GM10266 (cell line): ENCODE results near the gene GM2A.

Experiments used
- DNase-seq: peaks from one replicate; pipeline ENCODE4 v3.0.0; 2012; ENCODE audit errors: extremely low spot score
- TF ChIP-seq, protein P1 (sequence below): IDR thresholded peaks from 2 replicates; pipeline ENCODE4 v1.5.1; 2012; ENCODE audit warnings: mild to moderate bottlenecking, low read depth; ENCODE audit not compliant: control insufficient read depth, insufficient read depth; ENCODE audit errors: missing control alignments

The GM2A gene

DNA sequence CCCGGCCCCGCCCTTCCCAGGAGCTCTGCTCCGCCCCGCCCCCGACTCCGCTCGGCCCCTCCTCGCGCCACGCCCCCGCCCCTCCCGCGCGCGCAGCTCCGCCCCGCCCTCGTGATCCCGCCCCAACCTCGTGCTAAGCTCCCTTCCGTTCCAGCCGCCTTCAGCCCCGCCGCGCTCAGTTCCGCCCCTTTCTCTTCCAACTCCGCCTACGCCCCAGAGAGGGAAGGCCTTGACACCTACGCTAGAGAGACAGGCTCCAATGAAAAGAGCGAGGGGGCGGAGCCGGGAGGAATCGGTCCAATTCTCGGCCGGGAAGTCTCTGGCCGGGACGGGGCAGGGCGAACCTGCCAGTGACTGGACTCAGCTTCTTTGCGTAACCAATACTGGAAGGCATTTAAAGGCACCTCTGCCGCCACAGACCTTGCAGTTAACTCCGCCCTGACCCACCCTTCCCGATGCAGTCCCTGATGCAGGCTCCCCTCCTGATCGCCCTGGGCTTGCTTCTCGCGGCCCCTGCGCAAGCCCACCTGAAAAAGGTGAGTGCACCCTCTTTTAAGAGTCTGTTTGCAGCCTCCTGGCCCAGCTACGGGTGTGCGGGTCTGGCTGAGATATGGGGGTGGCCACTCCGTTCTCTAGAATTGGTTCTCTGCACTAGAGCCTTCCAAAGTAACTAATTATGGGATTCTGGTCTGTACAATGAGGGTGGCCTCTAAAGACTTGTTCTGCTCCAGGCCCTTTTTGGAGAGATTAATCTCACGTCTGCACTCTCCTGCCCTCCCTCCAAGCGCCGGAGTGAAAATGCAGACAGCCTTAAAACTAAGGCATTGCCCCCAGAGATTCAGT is at the start of gene GM2A:
Gene GM2A, plus strand, starts transcription at position 424 of the 843 bp plus-strand sequence. Its CDS starts 32 bp downstream, at position 456.
- TF ChIP-seq, protein P1, sequence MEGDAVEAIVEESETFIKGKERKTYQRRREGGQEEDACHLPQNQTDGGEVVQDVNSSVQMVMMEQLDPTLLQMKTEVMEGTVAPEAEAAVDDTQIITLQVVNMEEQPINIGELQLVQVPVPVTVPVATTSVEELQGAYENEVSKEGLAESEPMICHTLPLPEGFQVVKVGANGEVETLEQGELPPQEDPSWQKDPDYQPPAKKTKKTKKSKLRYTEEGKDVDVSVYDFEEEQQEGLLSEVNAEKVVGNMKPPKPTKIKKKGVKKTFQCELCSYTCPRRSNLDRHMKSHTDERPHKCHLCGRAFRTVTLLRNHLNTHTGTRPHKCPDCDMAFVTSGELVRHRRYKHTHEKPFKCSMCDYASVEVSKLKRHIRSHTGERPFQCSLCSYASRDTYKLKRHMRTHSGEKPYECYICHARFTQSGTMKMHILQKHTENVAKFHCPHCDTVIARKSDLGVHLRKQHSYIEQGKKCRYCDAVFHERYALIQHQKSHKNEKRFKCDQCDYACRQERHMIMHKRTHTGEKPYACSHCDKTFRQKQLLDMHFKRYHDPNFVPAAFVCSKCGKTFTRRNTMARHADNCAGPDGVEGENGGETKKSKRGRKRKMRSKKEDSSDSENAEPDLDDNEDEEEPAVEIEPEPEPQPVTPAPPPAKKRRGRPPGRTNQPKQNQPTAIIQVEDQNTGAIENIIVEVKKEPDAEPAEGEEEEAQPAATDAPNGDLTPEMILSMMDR, result no peak

DNA sequence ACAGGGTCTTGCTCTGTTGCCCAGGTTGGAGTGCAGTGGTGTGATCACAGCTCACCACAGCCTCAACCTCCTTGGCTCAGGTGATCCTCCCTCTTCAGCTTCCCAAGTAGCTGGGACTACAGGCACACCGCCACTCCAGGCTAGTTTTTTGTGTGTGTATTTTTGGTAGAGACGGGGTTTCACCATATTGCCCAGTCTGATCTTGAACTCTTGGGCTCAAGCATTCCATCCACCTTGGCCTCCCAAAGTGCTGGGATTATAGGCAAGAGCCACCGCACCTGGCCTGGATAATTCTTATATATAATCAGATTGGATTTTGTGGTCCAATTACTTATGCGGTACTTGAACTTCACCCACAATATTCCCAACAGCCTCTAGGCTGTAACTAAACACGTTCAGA is 48.9 kb upstream of the GM2A start:
- TF ChIP-seq, protein P1, result no peak
- no peak for DNase-seq

More for the DNA sequence above, at the start of gene GM2A:
- peak; percentile 93 for DNase-seq

DNA sequence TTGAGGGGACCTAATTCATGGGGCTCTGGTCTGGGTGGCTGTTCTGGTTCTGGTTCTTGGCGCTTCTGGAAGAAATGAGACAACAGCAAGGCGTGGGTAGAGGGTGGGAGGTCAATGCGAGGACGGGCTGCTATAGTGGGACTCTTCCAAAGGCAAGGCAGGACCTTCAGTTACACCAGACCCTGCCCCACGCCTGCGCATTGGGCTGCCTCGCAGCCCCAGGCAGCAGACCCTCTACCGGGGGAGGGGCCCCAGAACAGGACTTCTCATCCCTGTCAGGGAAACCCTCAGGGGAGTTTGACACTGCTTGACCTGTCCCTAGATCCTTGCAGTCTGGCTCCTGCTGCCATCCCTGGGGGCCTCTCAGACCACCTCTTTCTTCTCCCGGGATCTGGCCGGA is 47.6 kb upstream of the GM2A start:
- DNase-seq, result no peak
- TF ChIP-seq, protein P1, result no peak

DNA sequence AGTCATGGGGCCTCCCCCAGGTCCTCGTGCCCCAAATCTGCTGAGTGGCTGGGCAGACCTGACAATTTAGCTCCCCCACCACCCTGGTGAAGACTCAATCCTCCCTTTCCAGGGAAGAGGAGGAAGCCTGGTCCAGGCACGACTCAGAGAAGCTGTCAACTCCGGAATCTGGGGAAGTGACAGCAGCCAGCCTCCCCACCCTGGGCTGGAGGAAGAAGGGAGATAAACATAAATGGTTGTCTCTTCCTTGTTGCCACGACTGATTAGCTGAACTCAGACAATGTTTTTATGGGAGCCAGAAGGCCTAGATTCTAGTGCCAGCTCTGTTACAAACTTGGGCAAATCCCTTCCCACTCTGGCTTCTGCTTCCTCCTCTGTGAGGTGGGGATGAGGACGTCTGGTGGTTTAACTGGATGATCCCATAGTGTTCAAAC is 44.5 kb upstream of the GM2A start:
- TF ChIP-seq, protein P1, result no peak
- DNase-seq, result no peak

DNA sequence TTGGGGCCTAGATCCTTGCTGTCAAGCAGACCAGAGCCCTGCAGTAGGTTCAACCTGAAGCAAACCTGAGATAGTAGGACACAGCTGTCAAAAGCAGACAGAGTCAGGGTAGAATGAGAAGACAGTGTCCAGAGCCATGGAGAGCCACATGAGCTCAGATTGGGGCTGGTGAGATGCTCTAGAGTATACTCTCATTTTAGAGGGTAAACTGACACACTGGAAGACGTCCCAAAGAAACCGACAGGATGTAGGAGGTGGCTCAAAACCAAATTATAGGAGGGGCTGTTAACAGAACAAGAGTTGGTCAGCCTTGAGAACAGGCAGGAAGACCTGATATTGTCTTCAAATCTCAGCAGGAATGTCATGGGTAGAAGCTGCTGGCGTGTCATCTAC is 40.6 kb upstream of the GM2A start:
- DNase-seq, result no peak
- TF ChIP-seq, protein P1, result no peak

DNA sequence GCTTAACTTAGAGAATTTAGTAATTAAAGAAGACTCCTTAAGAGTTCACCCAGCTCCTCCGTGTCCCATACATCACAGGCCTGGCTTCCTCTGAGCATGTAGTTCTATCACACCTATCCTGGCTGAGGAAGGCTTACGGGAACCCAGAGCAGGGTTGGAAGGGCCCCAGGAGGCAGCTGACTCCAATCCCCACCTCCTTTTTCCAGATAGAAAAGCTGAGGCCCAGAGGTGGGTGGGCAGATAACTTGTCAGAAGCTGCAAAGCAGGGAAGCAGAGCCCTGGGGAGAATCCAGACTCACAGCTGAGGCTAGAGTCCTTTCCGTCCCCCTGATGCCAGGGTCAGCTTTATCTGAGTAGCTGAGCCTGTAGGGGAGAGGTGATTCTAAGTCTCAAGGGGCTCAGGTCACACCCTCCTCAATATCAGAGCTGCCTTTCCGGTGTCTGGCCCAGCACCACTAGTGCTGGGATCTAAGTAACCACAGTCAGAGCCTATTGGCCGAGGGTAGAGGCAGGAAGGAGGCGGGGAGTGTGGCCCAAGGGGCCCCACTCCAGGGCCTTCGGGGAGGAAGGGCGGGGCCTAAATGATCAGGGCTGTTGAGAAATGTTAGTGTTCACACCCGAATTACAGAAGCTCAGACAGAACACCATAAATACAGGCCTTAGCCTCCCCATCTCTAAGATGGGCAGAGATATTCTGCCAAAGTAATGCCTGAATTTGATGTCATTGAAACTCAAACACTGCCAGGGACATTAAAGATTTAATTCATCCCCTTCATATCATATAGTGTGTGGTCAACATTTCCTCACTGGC is 39.0 kb upstream of the GM2A start:
- TF ChIP-seq, protein P1, result no peak

More for the DNA sequence above, 39.0 kb upstream of the GM2A start:
- DNase-seq, result peak; percentile 90
